Endothelial cell of umbilical vein (primary cell): ENCODE measurements around the gene OR2T4.

ENCODE experiments used
- CTCF ChIP-seq, 2 donors: IDR thresholded peaks; 1 replicate in 1 of 2; 2 replicates in 1 of 2; pipeline ENCODE4 v1.5.1; 2011; ENCODE audit warnings: low read length in 2 of 2, mild to moderate bottlenecking in 2 of 2, moderate library complexity in 2 of 2, control low read depth in 1 of 2, inconsistent platforms in 1 of 2, low read depth in 1 of 2; ENCODE audit not compliant: insufficient read depth in 1 of 2; ENCODE audit errors: extremely low read depth in 1 of 2
- MAX ChIP-seq: IDR thresholded peaks from 2 replicates; pipeline ENCODE4 v1.6.1; 2011; ENCODE audit not compliant: insufficient read depth, insufficient read length
- POLR2A ChIP-seq: IDR thresholded peaks from 2 replicates; pipeline ENCODE4 v1.6.1; 2012; ENCODE audit warnings: low read depth, mild to moderate bottlenecking, control low read depth, low read length

DNA sequence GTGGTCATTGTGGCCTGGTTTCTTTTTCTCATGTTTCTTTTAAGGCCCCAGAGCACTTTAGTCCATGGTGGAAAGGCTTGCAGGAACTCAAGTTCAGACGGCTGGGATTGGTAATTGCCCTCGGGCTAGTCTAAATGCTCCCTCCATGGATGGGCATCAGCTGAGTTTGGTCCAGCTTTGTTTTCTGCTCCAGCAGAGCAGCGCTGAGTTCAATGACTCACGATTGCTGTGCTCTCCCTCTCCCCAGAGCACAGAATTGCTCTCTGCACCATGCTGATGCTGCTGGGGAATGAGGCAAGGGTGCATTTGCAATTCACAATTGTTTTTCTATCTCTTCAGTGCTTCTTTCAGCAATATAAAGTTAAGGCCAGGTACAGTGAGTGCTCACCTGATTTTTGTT lies 12.3 kb downstream of the OR2T4 start:
- no peak for TF ChIP-seq CTCF (IDR thresholded peaks at IDR 0.05; ENCODE audit: extremely low read depth in 1 of 2, insufficient read depth in 1 of 2, low read depth in 1 of 2, low read length in 2 of 2)
- TF ChIP-seq MAX = no peak
- TF ChIP-seq POLR2A = no peak
